H1 (cell line): ENCODE results near the gene ABI3BP. TPM values are rescaled to one million over a fixed set of nuclear protein-coding genes. Genes with fewer than 3 reads are reported as not detected.

Experiments used
- CTCF ChIA-PET: fragments of 300-600 bp; sonication (Branson Sonifier 250); formaldehyde crosslinking; loops from one replicate; lab custom pipeline; 2021; ENCODE audit not compliant: partially characterized antibody; lab: Charles Lee
- POLR2A ChIA-PET: fragments of 300-600 bp; sonication (Branson Sonifier 250); formaldehyde crosslinking; loops from one replicate; lab custom pipeline; 2021; ENCODE audit warnings: inconsistent platforms; ENCODE audit not compliant: partially characterized antibody; lab: Charles Lee
- DNase-seq, 2 experiments: peaks; one replicate each; pipeline versions ENCODE4 v3.0.0 to v3.0.0-alpha.2; 2010 to 2022; ENCODE audit warnings: low spot score in 2 of 2, low read depth in 1 of 2, mixed read lengths in 1 of 2
- FAIRE-seq: peaks from 2 replicates; lab custom pipeline; 2011; peaks lifted over from hg19 to GRCh38; lab: Jason Lieb, UNC
- H2AFZ ChIP-seq: 2 replicates; pipeline ENCODE4 v1.8.1; 2012; ENCODE audit warnings: low read length, inconsistent platforms
- H2AK5ac ChIP-seq: 2 replicates; pipeline ENCODE4 v1.6.1; 2013; ENCODE audit warnings: low read depth, low read length
- H2BK120ac ChIP-seq: replicated peaks from 2 replicates; pipeline ENCODE3; 2013; ENCODE audit warnings: low read depth, low read length, inconsistent platforms
- H2BK12ac ChIP-seq: 2 replicates; pipeline ENCODE4 v1.6.1; 2013; ENCODE audit warnings: low read depth, low read length
- H2BK15ac ChIP-seq: 2 replicates; pipeline ENCODE4 v1.6.1; 2013; ENCODE audit warnings: low read length
- H2BK20ac ChIP-seq: 2 replicates; pipeline ENCODE4 v1.6.1; 2013; ENCODE audit warnings: low read length
- H2BK5ac ChIP-seq: 2 replicates; pipeline ENCODE4 v1.6.1; 2013; ENCODE audit warnings: low read depth, low read length
- H3K14ac ChIP-seq: 2 replicates; pipeline ENCODE4 v1.6.1; 2013; ENCODE audit warnings: inconsistent platforms; ENCODE audit not compliant: insufficient read length
- H3K18ac ChIP-seq: 2 replicates; pipeline ENCODE4 v1.6.1; 2013; ENCODE audit warnings: low read length; ENCODE audit errors: extremely low read depth
- H3K23ac ChIP-seq: 2 replicates; pipeline ENCODE4 v1.6.1; 2013; ENCODE audit warnings: inconsistent platforms; ENCODE audit not compliant: insufficient read length
- H3K23me2 ChIP-seq: 2 replicates; pipeline ENCODE4 v1.6.1; 2013; ENCODE audit warnings: low read depth, low read length
- H3K27ac ChIP-seq: 2 replicates; pipeline ENCODE4 v1.6.1; 2011; ENCODE audit warnings: low read depth, low read length, inconsistent platforms
- H3K27me3 ChIP-seq, 4 experiments: replicated peaks in 1 of 4; 1 replicate in 1 of 4; 2 replicates in 3 of 4; pipeline versions ENCODE4 v1.6.1 to v1.8.1; 2011 to 2013; ENCODE audit warnings: low read length in 3 of 4, mild to moderate bottlenecking in 3 of 4, inconsistent platforms in 2 of 4, mixed read lengths in 2 of 4, moderate library complexity in 1 of 4; ENCODE audit not compliant: control insufficient read depth in 3 of 4, insufficient read depth in 3 of 4; ENCODE audit errors: extremely low read depth in 1 of 4
- H3K36me3 ChIP-seq, 4 experiments: 2 replicates each; pipeline versions ENCODE4 v1.6.1 to v1.8.1; 2011 to 2013; ENCODE audit warnings: mild to moderate bottlenecking in 4 of 4, low read length in 3 of 4, moderate library complexity in 2 of 4, control low read depth in 1 of 4, inconsistent platforms in 1 of 4; ENCODE audit not compliant: insufficient read depth in 4 of 4, control insufficient read depth in 2 of 4
- H3K4ac ChIP-seq: replicated peaks from 2 replicates; pipeline ENCODE3; 2013; ENCODE audit warnings: low read length, low read depth, mixed read lengths, inconsistent platforms; ENCODE audit not compliant: insufficient read length
- H3K4me1 ChIP-seq, 4 experiments: replicated peaks in 1 of 4; 1 replicate in 1 of 4; 2 replicates in 3 of 4; pipeline versions ENCODE4 v1.6.1 to v1.8.1; 2011 to 2013; ENCODE audit warnings: low read length in 3 of 4, inconsistent platforms in 2 of 4, mixed read lengths in 1 of 4; ENCODE audit not compliant: insufficient read depth in 4 of 4, control insufficient read depth in 3 of 4
- H3K4me2 ChIP-seq, 2 experiments: 2 replicates each; pipeline versions ENCODE4 v1.6.1 to v1.8.1; 2011 to 2013; ENCODE audit warnings: low read depth in 2 of 2, low read length in 2 of 2, control low read depth in 1 of 2, inconsistent platforms in 1 of 2, mild to moderate bottlenecking in 1 of 2; ENCODE audit not compliant: insufficient read depth in 1 of 2
- H3K4me3 ChIP-seq, 4 experiments: fragments of 200-600, 300-600 bp in 1 of 4; sonication (generic), shearing (Covaris generic), sonication (Bioruptor Twin) in 1 of 4; 2 replicates each; pipeline versions ENCODE4 v1.5.1 to v1.8.1; 2011 to 2016; ENCODE audit warnings: low read length in 4 of 4, low read depth in 3 of 4, control low read depth in 2 of 4, inconsistent platforms in 2 of 4, mild to moderate bottlenecking in 2 of 4, mixed read lengths in 1 of 4, moderate library complexity in 1 of 4; ENCODE audit not compliant: insufficient read depth in 2 of 4; ENCODE audit errors: extremely low read depth in 1 of 4
- H3K56ac ChIP-seq: replicated peaks from 2 replicates; pipeline ENCODE3; 2013; ENCODE audit warnings: low read depth, mild to moderate bottlenecking, mixed read lengths, low read length, inconsistent platforms; ENCODE audit not compliant: insufficient read length
- H3K79me1 ChIP-seq: 2 replicates; pipeline ENCODE4 v1.6.1; 2013; ENCODE audit warnings: low read depth, low read length, control low read depth
- H3K79me2 ChIP-seq, 2 experiments: 2 replicates each; pipeline versions ENCODE4 v1.6.1 to v1.8.1; 2012 to 2013; ENCODE audit warnings: low read length in 2 of 2, mild to moderate bottlenecking in 2 of 2, inconsistent platforms in 1 of 2; ENCODE audit not compliant: insufficient read depth in 2 of 2, control insufficient read depth in 1 of 2
- H3K9ac ChIP-seq, 4 experiments: replicated peaks in 1 of 4; 1 replicate in 1 of 4; 2 replicates in 3 of 4; pipeline versions ENCODE4 v1.6.1 to v1.8.1; 2011 to 2013; ENCODE audit warnings: low read depth in 3 of 4, low read length in 3 of 4, control low read depth in 2 of 4, mild to moderate bottlenecking in 2 of 4, moderate library complexity in 2 of 4, inconsistent platforms in 1 of 4; ENCODE audit errors: extremely low read depth in 1 of 4
- H3K9me3 ChIP-seq, 2 experiments: 2 replicates each; pipeline versions ENCODE4 v1.6.1 to v1.8.1; 2012 to 2013; ENCODE audit warnings: mild to moderate bottlenecking in 2 of 2, moderate library complexity in 2 of 2, control low read depth in 1 of 2, inconsistent platforms in 1 of 2, low read depth in 1 of 2, low read length in 1 of 2, mixed read lengths in 1 of 2; ENCODE audit not compliant: insufficient read depth in 2 of 2
- H4K20me1 ChIP-seq, 2 experiments: replicated peaks in 1 of 2; 2 replicates each; pipeline versions ENCODE3 to v1.8.1; 2011 to 2013; ENCODE audit warnings: inconsistent platforms in 2 of 2, low read length in 2 of 2, mild to moderate bottlenecking in 1 of 2; ENCODE audit not compliant: insufficient read depth in 2 of 2, control insufficient read depth in 1 of 2
- H4K5ac ChIP-seq: 2 replicates; pipeline ENCODE4 v1.6.1; 2013; ENCODE audit warnings: low read length, low read depth, mixed read lengths, inconsistent platforms; ENCODE audit not compliant: insufficient read length
- H4K8ac ChIP-seq: 2 replicates; pipeline ENCODE4 v1.8.0; 2013; ENCODE audit warnings: mild to moderate bottlenecking, moderate library complexity, low read length, inconsistent platforms; ENCODE audit not compliant: insufficient read depth; ENCODE audit errors: extremely low read depth
- H4K91ac ChIP-seq: replicated peaks from 2 replicates; pipeline ENCODE3; 2013; ENCODE audit warnings: low read length, mixed read lengths, inconsistent platforms; ENCODE audit not compliant: insufficient read length
- CBX8 ChIP-seq: fragments of 300-800, 300-1000 bp; sonication (generic); IDR thresholded peaks from 2 replicates; pipeline ENCODE4 v1.7.1; 2016; ENCODE audit warnings: low read depth, low read length, borderline replicate concordance
- EGR1 ChIP-seq: IDR thresholded peaks from 2 replicates; pipeline ENCODE4 v1.6.1; 2011; ENCODE audit warnings: low read depth, low read length, borderline replicate concordance
- GABPA ChIP-seq: IDR thresholded peaks from 2 replicates; pipeline ENCODE4 v1.6.1; 2011; ENCODE audit warnings: mild to moderate bottlenecking, low read length, moderate library complexity, borderline replicate concordance; ENCODE audit not compliant: insufficient read depth
- USF2 ChIP-seq: IDR thresholded peaks from 2 replicates; pipeline ENCODE4 v1.6.1; 2011; ENCODE audit warnings: low read length, improper control_type of control experiment
- polyA plus RNA-seq, 7 experiments: library from polyadenylated mRNA; depleted of rRNA in 3 of 7; stranded (reverse) in 5 of 7; unstranded in 2 of 7; fragments of >200 nt in 5 of 7; fragments of 200-250 nt in 2 of 7; gene quantifications; 1 replicate in 5 of 7; 2 replicates in 1 of 7; 4 replicates in 1 of 7; pipeline versions ENCODE4 v1.2.1 to v1.2.3, GENCODE V29; 2011 to 2013; ENCODE audit warnings: missing spikeins in 2 of 7, mixed read lengths in 2 of 7
- total RNA-seq: library from RNA; stranded (reverse); fragmentation: NEBNext Ultra II Directional; extraction: Animal tissue kit (Norgen Biotek cat#: 25700); gene quantifications from 2 replicates; pipeline ENCODE4 v1.2.1, GENCODE V29; 2021

Gene ABI3BP
- total and polyA plus RNA-seq, 2 of the 8 experiments (the other 6 are each of a cell fraction or from before 2014, with no cell fraction given) = 0.08 to 0.32 TPM

GRCh38 chr3:100984308-100984707 is 8.9 kb downstream of the ABI3BP start:
- Histone ChIP-seq H4K91ac (no peak overlapping the region), H2BK20ac (no peak overlapping the region)
- no peak for TF ChIP-seq EGR1
- no peak for TF ChIP-seq USF2
- TF ChIP-seq CBX8 = no peak
- TF ChIP-seq GABPA = no peak
- TF ChIP-seq, all 59 proteins: peak for 0
- H3K27me3 ChIP-seq = no peaks in the 10 kb centered on the region
- no peak overlapping the region for H2AFZ ChIP-seq
- no peak overlapping the region for H3K4me2 ChIP-seq
- DNase-seq (no peak), FAIRE-seq (no peak)
- ChIA-PET CTCF (interaction anchor here (0.5 kb wide), 1 partner anchor 85 kb away, joined by 3 read pairs; no protein-coding TSS in a partner anchor), POLR2A (no interaction called here)
- H2BK12ac ChIP-seq = no peak overlapping the region
- H3K23ac ChIP-seq = no peak overlapping the region
- no peak overlapping the region for H3K27ac ChIP-seq
- no peak overlapping the region for H3K18ac ChIP-seq
- no peak overlapping the region for H2BK5ac ChIP-seq
- no peak overlapping the region for H3K14ac ChIP-seq
- no peaks in the 10 kb centered on the region for H3K79me2 ChIP-seq
- no peak overlapping the region for H2AK5ac ChIP-seq
- no peak overlapping the region for H3K56ac ChIP-seq
- H3K79me1 ChIP-seq = no peaks in the 10 kb centered on the region
- no peaks in the 10 kb centered on the region for H3K9me3 ChIP-seq
- H2BK15ac ChIP-seq = no peak overlapping the region
- no peak overlapping the region for H4K8ac ChIP-seq
- no peak overlapping the region for H4K5ac ChIP-seq
- H3K36me3 ChIP-seq = no peaks in the 10 kb centered on the region
- H3K23me2 ChIP-seq = no peaks in the 10 kb centered on the region
- H4K20me1 ChIP-seq = no peaks in the 10 kb centered on the region
- H3K4ac ChIP-seq = no peak overlapping the region
- H3K4me1 ChIP-seq = 0 out of 7 replicates have a peak, but pooled peaks cover 0 to 2% (median under 1%) of the 10 kb centered on the region in 4 experiments
- H2BK120ac ChIP-seq = no peak overlapping the region
- H3K4me3 ChIP-seq = no peak overlapping the region
- H3K9ac ChIP-seq = no peak overlapping the region
